Nephron progenitor cell (in vitro differentiated cells): ENCODE data around the gene MYH6.
"Not testable (repeated sequence)": the region's sequence is repeated elsewhere in the genome, so short reads cannot be mapped to it uniquely, and the experiment has no call there.

Experiments
- DNase-seq: peaks from one replicate; pipeline ENCODE4 v3.0.0; 2021
- H3K27ac Mint-ChIP-seq: 2 replicates; pipeline ENCODE4 v1.8.0; 2021; ENCODE audit warnings: mild to moderate bottlenecking, moderate library complexity, mixed read lengths
- H3K27me3 Mint-ChIP-seq: 2 replicates; pipeline ENCODE4 v1.8.0; 2021; ENCODE audit warnings: mild to moderate bottlenecking, low read depth, mixed read lengths; ENCODE audit not compliant: poor library complexity
- H3K36me3 Mint-ChIP-seq: 2 replicates; pipeline ENCODE4 v1.8.0; 2021; ENCODE audit warnings: low read depth, mixed read lengths
- H3K4me1 Mint-ChIP-seq: 2 replicates; pipeline ENCODE4 v1.8.0; 2021; ENCODE audit warnings: mixed read lengths
- H3K4me3 Mint-ChIP-seq: 2 replicates; pipeline ENCODE4 v1.8.0; 2021; ENCODE audit warnings: mild to moderate bottlenecking, moderate library complexity, mixed read lengths
- H3K9me3 Mint-ChIP-seq: 2 replicates; pipeline ENCODE4 v1.8.0; 2021; ENCODE audit warnings: mild to moderate bottlenecking, moderate library complexity, mixed read lengths
- CTCF ChIP-seq: fragments of 200-600 bp; sonication (generic); IDR thresholded peaks from 2 replicates; pipeline ENCODE4 v1.5.0; 2021; ENCODE audit warnings: antibody characterized with exemption

Gene MYH6

GRCh38 chr14:23396781-23397407, 11.2 kb downstream of the MYH6 start:
- H3K4me1 Mint-ChIP-seq, result peaks cover 26% of the 10 kb centered on the region
- no peak for DNase-seq
- H3K27ac Mint-ChIP-seq, result no peak overlapping the region
- TF ChIP-seq CTCF, result no peak
- no peaks in the 10 kb centered on the region for H3K36me3 Mint-ChIP-seq
- no peak overlapping the region for H3K4me3 Mint-ChIP-seq
- H3K27me3 Mint-ChIP-seq, result peaks cover 16% of the 10 kb centered on the region
- H3K9me3 Mint-ChIP-seq, result no peaks in the 10 kb centered on the region

- H3K27ac Mint-ChIP-seq, result no peak overlapping the region
- peaks cover 20% of the 10 kb centered on the region for H3K4me1 Mint-ChIP-seq
- H3K27me3 Mint-ChIP-seq, result peaks cover 16% of the 10 kb centered on the region
- no peaks in the 10 kb centered on the region for H3K36me3 Mint-ChIP-seq
- TF ChIP-seq CTCF, result no peak
- H3K4me3 Mint-ChIP-seq, result no peak overlapping the region
- DNase-seq, result no peak
- no peaks in the 10 kb centered on the region for H3K9me3 Mint-ChIP-seq
These were observed 11.9 kb downstream of the MYH6 start for GRCh38 chr14:23396126-23396525.

- peaks cover 13% of the 10 kb centered on the region for H3K27me3 Mint-ChIP-seq
- DNase-seq, result no peak
- TF ChIP-seq CTCF, result no peak
- H3K9me3 Mint-ChIP-seq, result no peaks in the 10 kb centered on the region
- no peak overlapping the region for H3K4me3 Mint-ChIP-seq
- no peak overlapping the region for H3K27ac Mint-ChIP-seq
- H3K4me1 Mint-ChIP-seq, result peaks cover 7% of the 10 kb centered on the region
- H3K36me3 Mint-ChIP-seq, result no peaks in the 10 kb centered on the region
These were observed 15.5 kb downstream of the MYH6 start for GRCh38 chr14:23392613-23393012.

GRCh38 chr14:23389871-23390270, 18.2 kb downstream of the MYH6 start:
- H3K36me3 Mint-ChIP-seq, H3K4me3 Mint-ChIP-seq, H3K27me3 Mint-ChIP-seq, H3K27ac Mint-ChIP-seq, DNase-seq, H3K9me3 Mint-ChIP-seq: not testable (repeated sequence)
- H3K4me1 Mint-ChIP-seq, result peaks cover 23% of the 10 kb centered on the region

- no peak for TF ChIP-seq CTCF
- Mint-ChIP-seq H3K4me3 (no peak overlapping the region), H3K9me3 (no peaks in the 10 kb centered on the region)
These were observed 18.7 kb downstream of the MYH6 start for GRCh38 chr14:23389396-23389795.

GRCh38 chr14:23388996-23389395, 19.1 kb downstream of the MYH6 start:
- Mint-ChIP-seq H3K36me3 (no peaks in the 10 kb centered on the region), H3K4me3 (no peak overlapping the region), H3K9me3 (no peaks in the 10 kb centered on the region), H3K27me3 (peaks cover 4% of the 10 kb centered on the region), H3K27ac (no peak overlapping the region), H3K4me1 (peaks cover 32% of the 10 kb centered on the region)
- no peak for DNase-seq
- no peak for TF ChIP-seq CTCF

More at GRCh38 chr14:23389396-23389795, 18.7 kb downstream of the MYH6 start:
- H3K27ac Mint-ChIP-seq, result no peak overlapping the region
- peaks cover 28% of the 10 kb centered on the region for H3K4me1 Mint-ChIP-seq
- DNase-seq, result no peak
- H3K36me3 Mint-ChIP-seq, result no peaks in the 10 kb centered on the region
- H3K27me3 Mint-ChIP-seq, result peaks cover 4% of the 10 kb centered on the region
